Liver (tissue), 9 donors: ENCODE results near the gene KLHDC10. TPM values are rescaled to one million over a fixed set of nuclear protein-coding genes. Genes with fewer than 3 reads are reported as not detected.

ENCODE experiments used
- DNase-seq: peaks from one replicate; pipeline ENCODE4 v3.0.0-alpha.2; 2017; ENCODE audit warnings: low spot score
- H3K27ac ChIP-seq, 2 donors: one replicate each; pipeline ENCODE4 v1.7.0; 2013; ENCODE audit warnings: inconsistent platforms in 2 of 2, low read length in 2 of 2, control low read depth in 1 of 2, low read depth in 1 of 2, mild to moderate bottlenecking in 1 of 2
- H3K27me3 ChIP-seq, 4 donors: one replicate each; pipeline versions ENCODE4 v1.6.1 to v1.7.0; 2013; ENCODE audit warnings: low read length in 3 of 4, inconsistent platforms in 1 of 4, mild to moderate bottlenecking in 1 of 4, moderate library complexity in 1 of 4; ENCODE audit not compliant: control insufficient read depth in 4 of 4, insufficient read depth in 4 of 4
- H3K36me3 ChIP-seq, 4 donors: one replicate each; pipeline versions ENCODE4 v1.6.1 to v1.7.0; 2013; ENCODE audit warnings: low read length in 3 of 4, mild to moderate bottlenecking in 3 of 4, low read depth in 1 of 4, moderate library complexity in 1 of 4; ENCODE audit not compliant: control insufficient read depth in 4 of 4, insufficient read depth in 3 of 4
- H3K4me1 ChIP-seq, 4 donors: one replicate each; pipeline versions ENCODE4 v1.6.1 to v1.7.0; 2013; ENCODE audit warnings: low read length in 3 of 4, mild to moderate bottlenecking in 3 of 4, moderate library complexity in 1 of 4; ENCODE audit not compliant: control insufficient read depth in 4 of 4, insufficient read depth in 4 of 4
- H3K4me3 ChIP-seq, 3 donors: one replicate each; pipeline versions ENCODE4 v1.6.1 to v1.7.0; 2013; ENCODE audit warnings: low read length in 3 of 3, control low read depth in 1 of 3, low read depth in 1 of 3, mild to moderate bottlenecking in 1 of 3
- H3K9ac ChIP-seq, 2 donors: one replicate each; pipeline ENCODE4 v1.7.0; 2013; ENCODE audit warnings: low read length in 2 of 2, mild to moderate bottlenecking in 2 of 2, moderate library complexity in 2 of 2, control low read depth in 1 of 2, low read depth in 1 of 2
- H3K9me3 ChIP-seq, 4 donors: one replicate each; pipeline versions ENCODE4 v1.6.1 to v1.7.0; 2013; ENCODE audit warnings: low read length in 3 of 4; ENCODE audit not compliant: control insufficient read depth in 4 of 4
- EGR1 ChIP-seq, 2 donors: IDR thresholded peaks; 2 replicates each; pipeline ENCODE4 v1.6.1; 2016 to 2018; ENCODE audit warnings: antibody characterized with exemption in 2 of 2, low read depth in 2 of 2
- FOXA1 ChIP-seq: IDR thresholded peaks from 2 replicates; pipeline ENCODE4 v1.6.1; 2016; ENCODE audit warnings: antibody characterized with exemption
- FOXA2 ChIP-seq: IDR thresholded peaks from 2 replicates; pipeline ENCODE4 v1.6.1; 2016; ENCODE audit warnings: antibody characterized with exemption
- GABPA ChIP-seq, 2 donors: IDR thresholded peaks in 1 of 2; conservative IDR thresholded peaks in 1 of 2; 2 replicates each; pipeline ENCODE4 v1.6.1; 2016; ENCODE audit warnings: antibody characterized with exemption in 2 of 2, mild to moderate bottlenecking in 1 of 2, moderate library complexity in 1 of 2
- HNF4A ChIP-seq, 2 donors: conservative IDR thresholded peaks; 2 replicates each; pipeline ENCODE4 v1.6.1; 2016; ENCODE audit warnings: antibody characterized with exemption in 2 of 2, mild to moderate bottlenecking in 2 of 2
- HNF4G ChIP-seq: IDR thresholded peaks from 2 replicates; pipeline ENCODE4 v1.6.1; 2016; ENCODE audit warnings: antibody characterized with exemption
- JUND ChIP-seq, 2 donors: IDR thresholded peaks; 2 replicates each; pipeline ENCODE4 v1.6.1; 2016; ENCODE audit warnings: antibody characterized with exemption in 2 of 2
- NR2F2 ChIP-seq: IDR thresholded peaks from 2 replicates; pipeline ENCODE4 v1.6.1; 2016; ENCODE audit warnings: antibody characterized with exemption
- RAD21 ChIP-seq, 2 donors: IDR thresholded peaks; 2 replicates each; pipeline ENCODE4 v1.6.1; 2016; ENCODE audit warnings: antibody characterized with exemption in 2 of 2, mild to moderate bottlenecking in 2 of 2
- RXRA ChIP-seq, 2 donors: IDR thresholded peaks; 2 replicates each; pipeline ENCODE4 v1.6.1; 2017 to 2018; ENCODE audit warnings: antibody characterized with exemption in 2 of 2, mild to moderate bottlenecking in 1 of 2
- SP1 ChIP-seq: IDR thresholded peaks from 2 replicates; pipeline ENCODE4 v1.6.1; 2018; ENCODE audit warnings: antibody characterized with exemption, mild to moderate bottlenecking
- TAF1 ChIP-seq: conservative IDR thresholded peaks from 2 replicates; pipeline ENCODE4 v1.6.1; 2016; ENCODE audit warnings: antibody characterized with exemption, mild to moderate bottlenecking
- YY1 ChIP-seq: IDR thresholded peaks from 2 replicates; pipeline ENCODE4 v1.6.1; 2016; ENCODE audit warnings: antibody characterized with exemption, mild to moderate bottlenecking
- WGBS: extraction: QIAGEN DNeasy Blood & Tissue Kit; methylation state at CpG from one replicate; pipeline ENCODE4 v1.1.7; 2013; 5-methylcytosine and 5-hydroxymethylcytosine counted together
- polyA plus RNA-seq, 2 donors: library from polyadenylated mRNA; stranded (reverse) in 1 of 2; unstranded in 1 of 2; fragments of 200-250 nt in 1 of 2; fragments of >200 nt in 1 of 2; fragmentation: Nextera tagmentation in 1 of 2; extraction: Ambion mirVana in 1 of 2; gene quantifications; one replicate each; pipeline versions ENCODE4 v1.2.1 to v1.2.3, GENCODE V29; 2013 to 2015
- total RNA-seq, 2 donors: library from RNA; depleted of rRNA; stranded (reverse); fragments of >200 nt; gene quantifications; one replicate each; pipeline ENCODE4 v1.2.3, GENCODE V29; 2014
- TF ChIP-seq, protein P1 (sequence below): IDR thresholded peaks from 2 replicates; pipeline ENCODE4 v1.6.1; 2016; ENCODE audit warnings: antibody characterized with exemption
- TF ChIP-seq, protein P2 (sequence below): fragments of 150-350 bp; IDR thresholded peaks from 2 replicates; pipeline ENCODE4 v1.5.1; 2017; ENCODE audit warnings: improper control_type of control experiment, low read depth, low read length; ENCODE audit not compliant: missing input control
- TF ChIP-seq, protein P3 (sequence below): IDR thresholded peaks from 2 replicates; pipeline ENCODE4 v1.6.1; 2016; ENCODE audit warnings: antibody characterized with exemption
- TF ChIP-seq, protein P4 (sequence below): IDR thresholded peaks from 2 replicates; pipeline ENCODE4 v1.6.1; 2016; ENCODE audit warnings: antibody characterized with exemption
- TF ChIP-seq, protein P5 (sequence below): IDR thresholded peaks from 2 replicates; pipeline ENCODE4 v1.6.1; 2016; ENCODE audit warnings: antibody characterized with exemption, mild to moderate bottlenecking
- donor health status: healthy.
- donor health status: healthy.
- donor health status: healthy.
- donor health status: healthy.
- donor health status: healthy.

The KLHDC10 gene
- total and polyA plus RNA-seq, 4 donors: 10.8 to 31.2 (median 17.4) TPM

GRCh38 chr7:130148561-130148960, 78.2 kb downstream of the KLHDC10 start (continued):
- TF ChIP-seq, protein P1, sequence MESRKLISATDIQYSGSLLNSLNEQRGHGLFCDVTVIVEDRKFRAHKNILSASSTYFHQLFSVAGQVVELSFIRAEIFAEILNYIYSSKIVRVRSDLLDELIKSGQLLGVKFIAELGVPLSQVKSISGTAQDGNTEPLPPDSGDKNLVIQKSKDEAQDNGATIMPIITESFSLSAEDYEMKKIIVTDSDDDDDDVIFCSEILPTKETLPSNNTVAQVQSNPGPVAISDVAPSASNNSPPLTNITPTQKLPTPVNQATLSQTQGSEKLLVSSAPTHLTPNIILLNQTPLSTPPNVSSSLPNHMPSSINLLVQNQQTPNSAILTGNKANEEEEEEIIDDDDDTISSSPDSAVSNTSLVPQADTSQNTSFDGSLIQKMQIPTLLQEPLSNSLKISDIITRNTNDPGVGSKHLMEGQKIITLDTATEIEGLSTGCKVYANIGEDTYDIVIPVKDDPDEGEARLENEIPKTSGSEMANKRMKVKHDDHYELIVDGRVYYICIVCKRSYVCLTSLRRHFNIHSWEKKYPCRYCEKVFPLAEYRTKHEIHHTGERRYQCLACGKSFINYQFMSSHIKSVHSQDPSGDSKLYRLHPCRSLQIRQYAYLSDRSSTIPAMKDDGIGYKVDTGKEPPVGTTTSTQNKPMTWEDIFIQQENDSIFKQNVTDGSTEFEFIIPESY: no peak
- TF ChIP-seq, protein P2, sequence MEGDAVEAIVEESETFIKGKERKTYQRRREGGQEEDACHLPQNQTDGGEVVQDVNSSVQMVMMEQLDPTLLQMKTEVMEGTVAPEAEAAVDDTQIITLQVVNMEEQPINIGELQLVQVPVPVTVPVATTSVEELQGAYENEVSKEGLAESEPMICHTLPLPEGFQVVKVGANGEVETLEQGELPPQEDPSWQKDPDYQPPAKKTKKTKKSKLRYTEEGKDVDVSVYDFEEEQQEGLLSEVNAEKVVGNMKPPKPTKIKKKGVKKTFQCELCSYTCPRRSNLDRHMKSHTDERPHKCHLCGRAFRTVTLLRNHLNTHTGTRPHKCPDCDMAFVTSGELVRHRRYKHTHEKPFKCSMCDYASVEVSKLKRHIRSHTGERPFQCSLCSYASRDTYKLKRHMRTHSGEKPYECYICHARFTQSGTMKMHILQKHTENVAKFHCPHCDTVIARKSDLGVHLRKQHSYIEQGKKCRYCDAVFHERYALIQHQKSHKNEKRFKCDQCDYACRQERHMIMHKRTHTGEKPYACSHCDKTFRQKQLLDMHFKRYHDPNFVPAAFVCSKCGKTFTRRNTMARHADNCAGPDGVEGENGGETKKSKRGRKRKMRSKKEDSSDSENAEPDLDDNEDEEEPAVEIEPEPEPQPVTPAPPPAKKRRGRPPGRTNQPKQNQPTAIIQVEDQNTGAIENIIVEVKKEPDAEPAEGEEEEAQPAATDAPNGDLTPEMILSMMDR: no peak
- TF ChIP-seq TAF1 (no peak), SP1 (no peak)

DNA sequence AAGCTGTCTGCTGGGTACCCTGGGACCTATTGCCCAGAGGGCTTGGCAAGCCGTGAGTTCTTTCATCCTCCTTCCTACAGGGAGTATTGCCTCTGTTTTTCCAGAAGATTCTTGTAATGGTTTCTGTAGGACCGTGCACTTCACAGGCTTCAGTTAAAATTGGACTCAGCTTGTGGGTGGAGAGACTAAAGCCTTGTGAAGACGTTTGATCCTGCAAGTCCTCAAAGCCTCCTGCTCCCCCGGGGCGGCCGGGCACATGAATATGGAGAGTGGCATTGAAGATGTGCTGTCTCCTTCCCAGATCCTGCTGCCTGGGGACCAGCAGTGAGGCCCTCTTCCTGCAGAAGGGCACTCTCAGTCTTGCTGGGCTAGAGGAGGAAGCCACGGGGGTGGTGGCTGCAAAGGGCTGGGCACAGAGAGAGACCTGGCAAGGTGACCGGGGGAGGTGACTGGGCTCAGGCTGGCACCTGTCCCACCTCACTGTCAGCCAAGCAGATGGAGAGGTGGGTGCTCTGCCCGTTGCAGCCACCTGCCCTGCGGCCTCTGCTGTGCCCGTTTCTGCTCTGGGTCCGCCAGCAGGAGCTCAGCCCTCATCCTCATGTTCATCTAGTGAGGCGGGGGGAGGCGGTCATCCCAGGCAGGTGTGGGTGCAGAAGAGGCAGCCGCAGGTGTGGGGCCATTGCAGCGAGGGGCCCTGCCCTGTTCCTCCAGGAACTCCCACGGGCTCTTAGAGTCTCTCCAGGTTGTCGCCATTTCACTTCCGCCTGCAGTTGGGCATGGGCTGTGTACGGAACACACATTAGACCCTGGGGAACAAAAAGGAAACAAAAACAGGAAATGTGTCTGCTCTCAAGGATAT, 79.2 kb downstream of the KLHDC10 start:
- WGBS: 73% methylated on average over 20 of the region's 20 CpGs
- no peak for DNase-seq
- Histone ChIP-seq H3K9me3 (no peaks in the 10 kb centered on the region), H3K4me1 (peaks cover 0 to 2% (median 0%) of the 10 kb centered on the region in 4 donors), H3K27me3 (no peaks in the 10 kb centered on the region), H3K4me3 (no peak overlapping the region), H3K36me3 (no peaks in the 10 kb centered on the region), H3K27ac (no peak overlapping the region), H3K9ac (no peak overlapping the region)
- no peak for TF ChIP-seq YY1
- no peak for TF ChIP-seq HNF4A (conservative IDR thresholded peaks at IDR 0.05)
- no peak for TF ChIP-seq FOXA1
- TF ChIP-seq, protein P3, sequence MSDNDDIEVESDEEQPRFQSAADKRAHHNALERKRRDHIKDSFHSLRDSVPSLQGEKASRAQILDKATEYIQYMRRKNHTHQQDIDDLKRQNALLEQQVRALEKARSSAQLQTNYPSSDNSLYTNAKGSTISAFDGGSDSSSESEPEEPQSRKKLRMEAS: no peak
- TF ChIP-seq EGR1 (IDR thresholded peaks at IDR 0.05; ENCODE audit: low read depth in 2 of 2): no peak
- TF ChIP-seq GABPA (IDR thresholded peaks at IDR 0.05 in 1 of 2, conservative IDR thresholded peaks at IDR 0.05 in 1 of 2): no peak
- TF ChIP-seq, protein P4, sequence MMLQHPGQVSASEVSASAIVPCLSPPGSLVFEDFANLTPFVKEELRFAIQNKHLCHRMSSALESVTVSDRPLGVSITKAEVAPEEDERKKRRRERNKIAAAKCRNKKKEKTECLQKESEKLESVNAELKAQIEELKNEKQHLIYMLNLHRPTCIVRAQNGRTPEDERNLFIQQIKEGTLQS: no peak
- TF ChIP-seq TAF1: no peak
- no peak for TF ChIP-seq NR2F2
- TF ChIP-seq, protein P2: no peak
- no peak for TF ChIP-seq RAD21 (IDR thresholded peaks at IDR 0.05)
- TF ChIP-seq JUND (IDR thresholded peaks at IDR 0.05): no peak
- no peak for TF ChIP-seq HNF4G
- no peak for TF ChIP-seq FOXA2
- TF ChIP-seq, protein P5, sequence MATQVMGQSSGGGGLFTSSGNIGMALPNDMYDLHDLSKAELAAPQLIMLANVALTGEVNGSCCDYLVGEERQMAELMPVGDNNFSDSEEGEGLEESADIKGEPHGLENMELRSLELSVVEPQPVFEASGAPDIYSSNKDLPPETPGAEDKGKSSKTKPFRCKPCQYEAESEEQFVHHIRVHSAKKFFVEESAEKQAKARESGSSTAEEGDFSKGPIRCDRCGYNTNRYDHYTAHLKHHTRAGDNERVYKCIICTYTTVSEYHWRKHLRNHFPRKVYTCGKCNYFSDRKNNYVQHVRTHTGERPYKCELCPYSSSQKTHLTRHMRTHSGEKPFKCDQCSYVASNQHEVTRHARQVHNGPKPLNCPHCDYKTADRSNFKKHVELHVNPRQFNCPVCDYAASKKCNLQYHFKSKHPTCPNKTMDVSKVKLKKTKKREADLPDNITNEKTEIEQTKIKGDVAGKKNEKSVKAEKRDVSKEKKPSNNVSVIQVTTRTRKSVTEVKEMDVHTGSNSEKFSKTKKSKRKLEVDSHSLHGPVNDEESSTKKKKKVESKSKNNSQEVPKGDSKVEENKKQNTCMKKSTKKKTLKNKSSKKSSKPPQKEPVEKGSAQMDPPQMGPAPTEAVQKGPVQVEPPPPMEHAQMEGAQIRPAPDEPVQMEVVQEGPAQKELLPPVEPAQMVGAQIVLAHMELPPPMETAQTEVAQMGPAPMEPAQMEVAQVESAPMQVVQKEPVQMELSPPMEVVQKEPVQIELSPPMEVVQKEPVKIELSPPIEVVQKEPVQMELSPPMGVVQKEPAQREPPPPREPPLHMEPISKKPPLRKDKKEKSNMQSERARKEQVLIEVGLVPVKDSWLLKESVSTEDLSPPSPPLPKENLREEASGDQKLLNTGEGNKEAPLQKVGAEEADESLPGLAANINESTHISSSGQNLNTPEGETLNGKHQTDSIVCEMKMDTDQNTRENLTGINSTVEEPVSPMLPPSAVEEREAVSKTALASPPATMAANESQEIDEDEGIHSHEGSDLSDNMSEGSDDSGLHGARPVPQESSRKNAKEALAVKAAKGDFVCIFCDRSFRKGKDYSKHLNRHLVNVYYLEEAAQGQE: no peak
- no peak for TF ChIP-seq RXRA (IDR thresholded peaks at IDR 0.05)
- TF ChIP-seq SP1: no peak
